Sigmoid colon (tissue), 7 donors: ENCODE measurements around the gene SPTBN5. TPM values are rescaled to one million over a fixed set of nuclear protein-coding genes. Genes with fewer than 3 reads are reported as not detected.

Experiments
- DNase-seq: peaks from one replicate; pipeline ENCODE4 v3.0.0-alpha.2; 2019
- H3K27ac ChIP-seq, 4 donors: fragments of 200-600 bp; sonication (generic); one replicate each; pipeline ENCODE4 v1.5.1; 2016 to 2019; ENCODE audit warnings: mild to moderate bottlenecking in 1 of 4
- H3K27me3 ChIP-seq, 3 donors: fragments of 200-600 bp; sonication (generic); one replicate each; pipeline ENCODE4 v1.5.1; 2019; ENCODE audit warnings: mild to moderate bottlenecking in 1 of 3
- H3K36me3 ChIP-seq, 4 donors: fragments of 200-600 bp; sonication (generic); one replicate each; pipeline ENCODE4 v1.5.1; 2016 to 2019
- H3K4me1 ChIP-seq, 4 donors: fragments of 200-600 bp; sonication (generic); one replicate each; pipeline ENCODE4 v1.5.1; 2017 to 2019
- H3K4me3 ChIP-seq, 4 donors: fragments of 200-600 bp; sonication (generic); one replicate each; pipeline ENCODE4 v1.5.1; 2017 to 2019; ENCODE audit warnings: mild to moderate bottlenecking in 2 of 4, moderate library complexity in 1 of 4
- H3K9me3 ChIP-seq, 4 donors: fragments of 200-600 bp in 3 of 4; sonication (generic) in 3 of 4; one replicate each; pipeline versions ENCODE4 v1.5.1 to v1.6.1; 2013 to 2019
- CTCF ChIP-seq, 4 experiments: fragments of 450-650 bp in 3 of 4; fragments of 200-600 bp in 1 of 4; IDR thresholded peaks; one replicate each; pipeline ENCODE4 v1.5.1; 2016 to 2019; ENCODE audit warnings: antibody characterized with exemption in 4 of 4, mild to moderate bottlenecking in 3 of 4, moderate library complexity in 2 of 4
- EP300 ChIP-seq, 4 donors: sonication (generic); formaldehyde crosslinking; IDR thresholded peaks; one replicate each; pipeline ENCODE4 v1.6.1; 2017; ENCODE audit warnings: antibody characterized with exemption in 4 of 4
- POLR2A ChIP-seq, 2 donors: fragments of 450-650 bp; IDR thresholded peaks; one replicate each; pipeline ENCODE4 v1.6.1; 2016; ENCODE audit warnings: antibody characterized with exemption in 2 of 2, mild to moderate bottlenecking in 2 of 2, moderate library complexity in 2 of 2
- POLR2AphosphoS5 ChIP-seq, 4 donors: sonication (generic); formaldehyde crosslinking; IDR thresholded peaks; one replicate each; pipeline ENCODE4 v1.6.1; 2017; ENCODE audit warnings: antibody characterized with exemption in 4 of 4
- WGBS, 2 donors: extraction: QIAGEN DNeasy Blood & Tissue Kit; methylation state at CpG; one replicate each; pipeline ENCODE4 v1.1.7; 2013; 5-methylcytosine and 5-hydroxymethylcytosine counted together
- intact Hi-C: fragments of 100-400 bp; cut with DNase I; formaldehyde crosslinking; loops from one replicate; pipeline ENCODE4 v1.15.1; 2023
- polyA plus RNA-seq, 3 donors: library from polyadenylated mRNA; stranded (reverse); fragments of 200-250 nt; gene quantifications; one replicate each; pipeline ENCODE4 v1.2.3, GENCODE V29; 2013
- total RNA-seq, 4 donors: library from RNA; depleted of rRNA; stranded (reverse); fragments of >200 nt; gene quantifications; one replicate each; pipeline ENCODE4 v1.1.0, GENCODE V29; 2016
- donor health status: healthy with polysubstance abuse.
- donor health status: Bipolar disorder and iron deficiency.
- donor health status: healthy.

Gene SPTBN5
- total and polyA plus RNA-seq, 7 donors: under 0.01 to 2.3 (median 0.60) TPM

DNA sequence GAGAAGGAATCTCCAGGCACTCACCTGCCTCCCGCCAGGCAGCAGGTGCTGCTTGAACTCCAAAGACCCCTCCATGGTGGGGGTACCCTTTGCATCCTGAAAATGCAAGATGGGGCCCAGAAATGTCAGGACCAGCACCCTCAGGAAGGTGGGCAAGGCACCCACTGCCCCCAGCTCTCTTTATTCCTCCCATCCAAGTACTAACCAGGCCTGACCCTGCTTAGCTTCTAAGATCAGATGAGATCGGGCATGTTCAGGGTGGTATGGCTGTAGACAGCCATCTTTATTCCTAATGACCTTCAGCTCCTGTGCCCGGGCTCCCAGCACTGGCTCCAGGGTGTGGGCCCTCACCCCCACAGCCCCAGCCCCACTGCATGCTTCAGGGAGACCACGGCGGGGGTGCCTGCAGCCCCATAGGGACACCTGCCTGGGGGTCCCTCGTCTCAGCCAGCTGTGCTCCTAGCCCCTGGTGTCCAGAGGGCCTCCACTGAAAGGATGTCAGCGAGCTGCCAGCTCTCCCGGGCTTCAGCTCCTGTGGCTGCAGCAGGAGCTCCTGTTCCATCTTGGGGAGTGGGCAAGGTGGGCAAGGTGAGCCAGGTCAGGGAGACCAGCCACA lies 42.0 kb downstream of the SPTBN5 start:
- Histone ChIP-seq H3K27me3 (peaks cover 0 to 51% (median 17%) of the 10 kb centered on the region in 3 donors), H3K27ac (no peak overlapping the region), H3K9me3 (no peaks in the 10 kb centered on the region), H3K4me3 (no peak overlapping the region), H3K4me1 (no peaks in the 10 kb centered on the region), H3K36me3 (peaks cover 0 to 18% (median 15%) of the 10 kb centered on the region in 4 donors)
- TF ChIP-seq POLR2A (IDR thresholded peaks at IDR 0.05) (no peak), CTCF (IDR thresholded peaks at IDR 0.05) (no peak), EP300 (IDR thresholded peaks at IDR 0.05) (no peak), POLR2AphosphoS5 (IDR thresholded peaks at IDR 0.05) (no peak)
- intact Hi-C loops: no loop called here
- DNase-seq: no peak
- 82 to 87% methylated on average over 8 of the region's 8 CpGs for WGBS, 2 donors

DNA sequence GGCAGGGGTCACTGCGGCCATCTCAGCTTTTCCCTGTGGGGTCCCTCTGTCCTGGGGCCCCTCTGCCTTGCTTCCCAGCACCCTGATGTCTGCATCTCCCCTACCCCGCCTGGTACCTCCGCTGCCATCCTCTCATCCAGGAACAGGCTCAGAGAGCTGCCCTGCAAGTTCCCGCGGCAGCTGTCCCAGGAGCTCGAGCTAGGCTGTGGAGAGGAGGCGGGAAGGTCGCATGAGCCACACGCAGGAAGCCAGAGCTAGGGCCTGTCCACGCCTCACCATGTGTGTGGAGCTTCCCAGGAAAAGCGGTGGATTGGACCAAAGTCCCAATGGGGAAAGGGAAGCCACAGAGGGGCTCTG lies 42.7 kb downstream of the SPTBN5 start:
- 28 to 52% methylated on average over 11 of the region's 11 CpGs for WGBS, 2 donors
- TF ChIP-seq CTCF (IDR thresholded peaks at IDR 0.05) (no peak), POLR2AphosphoS5 (IDR thresholded peaks at IDR 0.05) (no peak), EP300 (IDR thresholded peaks at IDR 0.05) (no peak), POLR2A (IDR thresholded peaks at IDR 0.05) (no peak)
- Histone ChIP-seq H3K4me1 (no peaks in the 10 kb centered on the region), H3K9me3 (no peaks in the 10 kb centered on the region), H3K27ac (no peak overlapping the region), H3K36me3 (peaks cover 0 to 25% (median 22%) of the 10 kb centered on the region in 4 donors), H3K4me3 (no peak overlapping the region), H3K27me3 (peaks cover 0 to 44% (median 17%) of the 10 kb centered on the region in 3 donors)
- DNase-seq: no peak
- intact Hi-C loops: no loop called here

DNA sequence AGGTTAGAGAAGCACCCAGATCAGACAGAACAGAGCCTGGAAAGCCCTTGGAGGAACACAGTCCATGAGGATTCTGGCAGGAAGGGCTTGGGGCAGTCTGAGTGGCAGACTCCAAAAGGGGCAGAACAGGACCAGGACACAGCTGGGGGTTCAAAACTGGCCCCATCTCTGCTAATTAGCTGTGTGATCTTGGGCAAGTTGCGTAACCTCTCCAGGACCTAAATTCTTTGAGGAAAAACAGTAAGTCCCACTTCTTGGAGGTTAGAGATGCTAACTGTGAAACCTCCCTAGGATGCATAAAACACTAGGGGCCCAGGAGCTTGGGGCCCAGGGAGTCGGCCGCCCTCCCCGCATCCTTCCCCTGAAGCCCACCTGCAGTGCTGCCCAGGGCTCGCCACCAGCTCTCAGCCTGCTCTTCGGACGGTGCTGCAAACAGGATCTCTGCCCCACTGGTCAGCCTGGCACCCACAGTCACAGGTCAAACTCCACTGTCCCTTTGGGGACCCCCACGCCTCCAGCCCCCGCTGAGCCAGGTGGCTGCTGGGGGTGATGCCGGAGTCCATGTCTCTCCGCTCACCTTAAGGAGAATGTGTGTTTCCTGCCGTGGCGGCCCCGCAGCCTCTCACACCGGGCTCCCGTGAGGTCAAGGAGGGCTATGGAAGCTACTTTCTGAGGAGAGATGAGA lies 43.2 kb downstream of the SPTBN5 start:
- Histone ChIP-seq H3K4me1 (no peaks in the 10 kb centered on the region), H3K4me3 (no peak overlapping the region), H3K9me3 (no peaks in the 10 kb centered on the region), H3K27me3 (peaks cover 0 to 43% (median 17%) of the 10 kb centered on the region in 3 donors), H3K36me3 (peaks cover 0 to 30% (median 26%) of the 10 kb centered on the region in 4 donors), H3K27ac (no peak overlapping the region)
- WGBS, 2 donors: 77% methylated on average over 16 of the region's 16 CpGs
- no peak for DNase-seq
- no peak for TF ChIP-seq CTCF (IDR thresholded peaks at IDR 0.05)
- TF ChIP-seq POLR2AphosphoS5 (IDR thresholded peaks at IDR 0.05): no peak
- TF ChIP-seq EP300 (IDR thresholded peaks at IDR 0.05): no peak
- TF ChIP-seq POLR2A (IDR thresholded peaks at IDR 0.05): no peak
- intact Hi-C loops: no loop called here

- no peak for DNase-seq
- TF ChIP-seq POLR2AphosphoS5 (IDR thresholded peaks at IDR 0.05) (no peak), EP300 (IDR thresholded peaks at IDR 0.05) (no peak), POLR2A (IDR thresholded peaks at IDR 0.05) (no peak), CTCF (IDR thresholded peaks at IDR 0.05) (no peak)
- 67 to 79% methylated on average over 8 of the region's 8 CpGs for WGBS, 2 donors
- Histone ChIP-seq H3K4me3 (no peak overlapping the region), H3K9me3 (no peaks in the 10 kb centered on the region), H3K27me3 (peaks cover 0 to 35% (median 11%) of the 10 kb centered on the region in 3 donors), H3K36me3 (peaks cover 0 to 38% (median 26%) of the 10 kb centered on the region in 4 donors), H3K4me1 (no peaks in the 10 kb centered on the region), H3K27ac (no peak overlapping the region)
- intact Hi-C loops: no loop called here
Measured at GRCh38 chr15:41849861-41850260, 44.0 kb downstream of the SPTBN5 start.
